NCI-H82 treated with DMSO at 0.1 percent for 48 hours (cell line): Measurements from ENCODE around the gene RRBP1.
"Not testable (repeated sequence)": the region's sequence is repeated elsewhere in the genome, so short reads cannot be mapped to it uniquely, and the experiment has no call there.

Experiments used
- DNase-seq: peaks from one replicate; lab custom pipeline; 2025; ENCODE audit not compliant: unreplicated experiment; lab: John Stamatoyannopoulos, UW

Gene RRBP1

GRCh38 chr20:17709361-17710293 lies 27.6 kb upstream of the RRBP1 start:
- DNase-seq = no peak

GRCh38 chr20:17708675-17709360 lies 26.8 kb upstream of the RRBP1 start:
- no peak for DNase-seq

GRCh38 chr20:17707951-17708350 lies 25.9 kb upstream of the RRBP1 start:
- DNase-seq = not testable (repeated sequence)

- DNase-seq = no peak
Measured at GRCh38 chr20:17706632-17707031, 24.6 kb upstream of the RRBP1 start.

GRCh38 chr20:17705916-17706315 lies 23.9 kb upstream of the RRBP1 start:
- DNase-seq = no peak

GRCh38 chr20:17704589-17705317 lies 22.7 kb upstream of the RRBP1 start:
- no peak for DNase-seq

- no peak for DNase-seq
Measured at GRCh38 chr20:17701826-17702225, 19.8 kb upstream of the RRBP1 start.

- DNase-seq = no peak
Measured at GRCh38 chr20:17700637-17701036, 18.6 kb upstream of the RRBP1 start.

- no peak for DNase-seq
Measured at GRCh38 chr20:17699931-17700351, 17.9 kb upstream of the RRBP1 start, which contains the start of gene BANF2. Gene BANF2 (plus strand): TSS chr20:17699966. CDS start chr20:17725026, 25,060 bp downstream.

- no peak for DNase-seq
Measured at GRCh38 chr20:17698384-17698783, 16.3 kb upstream of the RRBP1 start.

GRCh38 chr20:17697171-17697570 lies 15.1 kb upstream of the RRBP1 start:
- no peak for DNase-seq

GRCh38 chr20:17696287-17696686 lies 14.2 kb upstream of the RRBP1 start:
- no peak for DNase-seq

GRCh38 chr20:17694767-17695166 lies 12.7 kb upstream of the RRBP1 start:
- no peak for DNase-seq

- DNase-seq = no peak
Measured at GRCh38 chr20:17693444-17694001, 11.5 kb upstream of the RRBP1 start.

GRCh38 chr20:17691758-17692157 lies 9.7 kb upstream of the RRBP1 start:
- DNase-seq = no peak

GRCh38 chr20:17690144-17690543 lies 8.1 kb upstream of the RRBP1 start:
- no peak for DNase-seq

GRCh38 chr20:17688965-17689364 lies 6.9 kb upstream of the RRBP1 start:
- no peak for DNase-seq

- DNase-seq = no peak
Measured at GRCh38 chr20:17687800-17688199, 5.8 kb upstream of the RRBP1 start.

GRCh38 chr20:17685168-17685567 lies 3.1 kb upstream of the RRBP1 start:
- no peak for DNase-seq

GRCh38 chr20:17684077-17684888 lies 2.2 kb upstream of the RRBP1 start:
- DNase-seq = no peak
